NCI-H748 treated with DMSO at 0.1 percent for 48 hours (cell line): ENCODE measurements around the gene NPL.

ENCODE experiments used
- DNase-seq: peaks from one replicate; lab custom pipeline; 2025; lab: John Stamatoyannopoulos, UW

The NPL gene

GRCh38 chr1:182778862-182779261 is 10.7 kb upstream of the NPL start:
- DNase-seq: no peak

- no peak for DNase-seq
Observed at GRCh38 chr1:182779530-182779929, 10.0 kb upstream of the NPL start.

GRCh38 chr1:182781841-182782586 is 7.6 kb upstream of the NPL start:
- DNase-seq: peak; percentile 45

- DNase-seq: no peak
Observed at GRCh38 chr1:182782587-182782913, 7.0 kb upstream of the NPL start.

GRCh38 chr1:182783068-182783467 is 6.5 kb upstream of the NPL start:
- no peak for DNase-seq

GRCh38 chr1:182784556-182785171 is 4.9 kb upstream of the NPL start:
- peak; percentile 19 for DNase-seq

GRCh38 chr1:182785181-182785580 is 4.4 kb upstream of the NPL start:
- no peak for DNase-seq

- DNase-seq: peak; percentile 28
Observed at GRCh38 chr1:182786223-182786994, 3.2 kb upstream of the NPL start.

- DNase-seq: no peak
Observed at GRCh38 chr1:182786995-182787324, 2.6 kb upstream of the NPL start.

GRCh38 chr1:182791281-182792179 is 2.0 kb downstream of the NPL start:
- no peak for DNase-seq

- DNase-seq: no peak
Observed at GRCh38 chr1:182794091-182794490, 4.5 kb downstream of the NPL start.

- no peak for DNase-seq
Observed at GRCh38 chr1:182794676-182795201, 5.2 kb downstream of the NPL start.

- DNase-seq: no peak
Observed at GRCh38 chr1:182795563-182796228, 6.1 kb downstream of the NPL start.

- DNase-seq: no peak
Observed at GRCh38 chr1:182802006-182802803, 12.6 kb downstream of the NPL start.

- DNase-seq: no peak
Observed at GRCh38 chr1:182803846-182804245, 14.3 kb downstream of the NPL start.

- peak; percentile 1 for DNase-seq
Observed at GRCh38 chr1:182806015-182806678, 16.6 kb downstream of the NPL start.

GRCh38 chr1:182807907-182808306 is 18.3 kb downstream of the NPL start:
- DNase-seq: no peak

- DNase-seq: no peak
Observed at GRCh38 chr1:182809414-182809957, 19.9 kb downstream of the NPL start.

GRCh38 chr1:182811975-182812722 is 22.6 kb downstream of the NPL start:
- no peak for DNase-seq
